Upper lobe of left lung (tissue), 4 donors: ENCODE data around the gene CLTB.
A peak's percentile ranks its signal among the peaks of the same experiment; 100 is the strongest.

ENCODE experiments used
- CTCF ChIP-seq, 6 experiments: fragments of 450-650 bp in 4 of 6; fragments of 200-600 bp in 2 of 6; sonication (generic) in 2 of 6; IDR thresholded peaks; one replicate each; pipeline ENCODE4 v1.5.1; 2016 to 2019; ENCODE audit warnings: antibody characterized with exemption in 6 of 6
- EP300 ChIP-seq, 4 donors: sonication (generic); formaldehyde crosslinking; IDR thresholded peaks; one replicate each; pipeline ENCODE4 v1.5.1; 2017; ENCODE audit warnings: antibody characterized with exemption in 4 of 4, control low read depth in 2 of 4
- POLR2A ChIP-seq, 4 donors: fragments of 450-650 bp; IDR thresholded peaks; one replicate each; pipeline ENCODE4 v1.5.1; 2016 to 2017; ENCODE audit warnings: antibody characterized with exemption in 4 of 4, mild to moderate bottlenecking in 2 of 4
- POLR2AphosphoS5 ChIP-seq, 2 donors: sonication (generic); formaldehyde crosslinking; IDR thresholded peaks; one replicate each; pipeline ENCODE4 v1.5.1; 2017; ENCODE audit warnings: antibody characterized with exemption in 2 of 2

GRCh38 chr5:176415952-176416924, at the start of gene CLTB:
- TF ChIP-seq CTCF (IDR thresholded peaks at IDR 0.05) (peak; percentile 74 to 100 (median 99)), POLR2A (IDR thresholded peaks at IDR 0.05) (peak in 3 of 4 donors; percentile 80 to 90 (median 90)), EP300 (IDR thresholded peaks at IDR 0.05) (no peak), POLR2AphosphoS5 (IDR thresholded peaks at IDR 0.05) (peak; percentile 77 to 88)
